GM18511 (cell line): ENCODE results near the gene FARP1.
A peak's percentile ranks its signal among the peaks of the same experiment; 100 is the strongest.
"Not testable (repeated sequence)": the region's sequence is repeated elsewhere in the genome, so short reads cannot be mapped to it uniquely, and the experiment has no call there.

ENCODE experiments used
- ATAC-seq: cut with Tn5 transposase; IDR thresholded peaks from one replicate; pipeline ENCODE4 v1.9.1; 2021; ENCODE audit warnings: mild to moderate bottlenecking, moderate library complexity; ENCODE audit not compliant: unreplicated experiment

Gene FARP1

GRCh38 chr13:98252931-98253470 lies 110.1 kb downstream of the FARP1 start:
- no peak for ATAC-seq

- no peak for ATAC-seq
Measured at GRCh38 chr13:98253526-98253925, 110.6 kb downstream of the FARP1 start.

DNA sequence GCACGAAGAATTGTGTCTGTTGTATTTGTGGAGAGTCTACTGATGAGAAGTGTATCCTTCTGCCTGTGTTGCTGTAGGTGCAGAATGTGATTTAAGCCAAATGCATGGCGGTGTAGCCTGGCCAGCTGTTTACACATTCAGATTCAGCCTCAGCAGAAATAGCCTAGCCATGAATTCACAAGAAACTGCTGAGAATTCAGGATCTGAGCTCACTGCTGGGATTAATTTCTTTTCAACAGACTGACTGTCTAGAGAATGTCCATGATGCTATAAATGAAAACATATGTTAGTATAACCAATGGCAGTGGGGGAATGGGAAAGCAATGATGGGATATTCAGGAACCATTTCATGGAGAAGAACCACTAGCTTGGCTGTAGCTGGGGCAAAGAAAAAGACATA lies 111.6 kb downstream of the FARP1 start:
- no peak for ATAC-seq

GRCh38 chr13:98258226-98258625 lies 115.3 kb downstream of the FARP1 start:
- no peak for ATAC-seq

DNA sequence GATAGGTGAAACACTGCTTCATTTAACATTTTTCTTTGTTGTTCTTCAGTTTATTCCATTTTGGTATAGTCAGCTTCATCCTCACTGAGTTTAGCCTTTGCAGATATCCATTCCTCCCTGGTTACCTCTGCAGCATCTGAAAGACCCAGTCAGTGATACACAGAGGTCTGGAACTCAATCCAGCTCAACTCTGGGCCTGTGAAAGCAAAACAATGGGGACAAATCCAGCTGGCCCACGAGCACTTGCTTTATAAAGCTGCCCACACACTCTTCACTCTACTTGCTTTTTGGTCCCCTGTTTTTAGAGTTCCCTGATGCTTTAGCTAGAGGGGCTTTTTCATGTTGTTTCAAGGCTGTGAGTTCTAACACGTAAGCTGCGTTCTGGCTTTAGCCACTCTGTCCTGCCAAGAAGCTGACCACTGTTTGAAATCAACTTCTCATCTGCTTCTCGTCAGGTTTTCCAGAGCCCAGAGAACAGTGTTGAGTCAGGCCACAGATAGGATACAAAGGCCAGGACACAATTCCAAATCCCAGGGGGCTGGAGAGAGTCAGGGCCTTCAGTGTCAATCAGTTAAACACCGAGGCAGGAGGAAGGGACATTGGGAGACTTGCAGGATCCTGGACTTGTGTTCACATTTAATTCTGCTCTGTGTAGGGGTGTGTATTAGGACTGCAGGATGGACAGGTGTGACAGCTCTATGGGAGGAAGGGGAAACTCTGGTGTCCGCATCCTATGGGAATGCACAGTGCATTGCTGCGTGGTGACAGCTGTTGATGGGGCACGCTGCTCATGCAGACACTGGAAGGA lies 117.7 kb downstream of the FARP1 start:
- no peak for ATAC-seq

- no peak for ATAC-seq
Measured at GRCh38 chr13:98261165-98261702, 118.3 kb downstream of the FARP1 start.

DNA sequence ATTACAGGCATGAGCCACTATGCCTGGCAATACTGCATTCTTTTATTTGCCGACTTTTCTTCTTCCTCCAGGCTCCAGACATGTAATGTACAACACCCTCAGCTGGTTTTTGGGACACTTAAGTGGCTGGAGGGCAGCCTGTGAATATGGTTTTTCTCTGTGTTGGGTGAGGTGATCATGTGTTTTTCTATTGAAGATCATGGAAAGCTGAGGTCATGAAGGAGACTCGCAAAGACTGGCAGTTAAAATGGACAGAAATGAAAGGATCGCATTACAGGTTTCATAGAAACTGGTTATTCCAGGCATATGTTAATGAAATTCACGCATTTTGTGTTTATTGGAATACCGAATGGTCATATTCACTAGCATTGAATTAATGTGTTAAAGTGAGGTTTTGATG lies 119.4 kb downstream of the FARP1 start:
- ATAC-seq: no peak

- ATAC-seq: no peak
Measured at GRCh38 chr13:98263841-98264240, 120.9 kb downstream of the FARP1 start.

- no peak for ATAC-seq
Measured at GRCh38 chr13:98264877-98265276, 122.0 kb downstream of the FARP1 start.

GRCh38 chr13:98265692-98266551 lies 123.0 kb downstream of the FARP1 start:
- ATAC-seq: no peak

GRCh38 chr13:98267080-98267912 lies 124.4 kb downstream of the FARP1 start:
- ATAC-seq: peak; percentile 90

DNA sequence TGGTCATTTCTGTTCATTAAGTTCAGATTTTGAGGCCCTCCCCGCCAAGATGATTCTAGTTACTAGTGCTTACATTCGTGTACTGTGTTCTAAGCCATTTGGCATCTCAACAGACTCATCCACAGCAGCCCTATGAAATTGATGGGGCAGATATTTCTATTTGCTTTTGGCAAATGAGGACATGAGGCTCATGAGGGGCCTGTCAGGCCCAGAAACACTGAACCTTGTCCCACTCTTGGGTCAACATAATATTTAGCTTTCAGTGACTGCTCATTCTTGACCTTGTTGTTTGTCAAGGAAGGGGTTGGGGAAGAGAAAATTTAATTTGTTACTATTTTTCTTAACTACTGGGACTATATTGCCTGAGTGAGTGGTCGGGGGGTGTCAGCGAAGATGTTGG lies 126.5 kb downstream of the FARP1 start:
- no peak for ATAC-seq

GRCh38 chr13:98270819-98271218 lies 127.9 kb downstream of the FARP1 start:
- no peak for ATAC-seq

- not testable (repeated sequence) for ATAC-seq
Measured at GRCh38 chr13:98271646-98272045, 128.8 kb downstream of the FARP1 start.

DNA sequence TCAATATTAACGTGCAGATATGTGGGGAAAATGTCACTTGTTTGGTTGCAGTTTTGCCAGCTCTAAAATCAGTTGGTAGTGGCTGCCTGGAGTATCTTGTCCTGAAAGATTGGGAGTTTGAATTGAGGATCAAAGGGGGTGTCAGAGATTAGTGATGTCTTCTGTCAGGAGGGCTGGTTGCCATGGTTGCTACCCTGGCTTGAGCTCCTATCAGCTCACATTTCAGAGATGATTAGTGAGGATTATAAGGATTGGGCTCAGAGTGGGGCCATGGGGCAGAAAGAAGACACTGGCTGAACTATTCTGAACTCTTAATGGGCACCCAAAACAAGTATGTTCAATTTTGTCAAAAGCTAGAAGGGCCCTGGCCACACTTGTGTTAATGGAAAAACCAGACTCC lies 129.7 kb downstream of the FARP1 start:
- ATAC-seq: no peak

DNA sequence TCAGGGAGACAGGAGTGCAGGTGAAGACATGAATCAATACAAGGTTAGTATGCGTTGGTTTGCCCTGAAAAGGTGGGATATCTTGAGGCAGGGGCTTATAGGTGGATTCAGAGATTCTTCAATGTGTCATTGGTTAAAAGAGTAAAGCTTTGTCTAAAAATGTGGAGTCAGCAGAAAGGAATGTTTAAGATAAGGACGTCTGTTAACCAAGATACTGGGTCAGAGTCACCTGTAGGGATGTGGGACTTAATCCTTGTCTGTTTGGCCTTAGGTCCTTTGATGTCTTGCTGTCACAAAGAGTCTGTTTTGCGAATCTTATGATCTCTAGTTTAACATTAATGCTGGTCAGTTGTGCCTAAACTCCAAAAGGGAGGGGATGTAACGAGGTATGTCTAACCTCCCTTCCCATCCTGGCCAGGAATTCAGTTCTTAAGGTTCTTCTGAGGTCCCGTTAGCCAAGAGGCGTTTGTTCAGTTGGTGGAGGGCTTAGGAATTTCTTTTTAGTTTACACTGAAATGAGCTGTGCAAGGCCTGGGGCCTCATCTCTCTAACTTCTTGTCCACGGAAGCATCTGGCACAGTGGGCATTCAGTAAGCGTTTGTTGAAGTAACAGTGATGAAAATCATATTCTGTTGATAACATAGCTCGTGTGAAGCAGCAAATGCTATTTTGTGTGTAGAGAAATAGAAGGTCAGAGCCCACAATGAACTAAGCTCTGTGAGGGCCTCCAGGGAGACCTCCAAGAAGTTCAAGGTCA lies 130.4 kb downstream of the FARP1 start:
- no peak for ATAC-seq

- ATAC-seq: no peak
Measured at GRCh38 chr13:98273824-98274742, 131.2 kb downstream of the FARP1 start.

GRCh38 chr13:98274921-98275487 lies 132.1 kb downstream of the FARP1 start:
- no peak for ATAC-seq
